SK-N-SH (cell line): ENCODE data around the gene RFFL. TPM values are rescaled to one million over a fixed set of nuclear protein-coding genes. Genes with fewer than 3 reads are reported as not detected.

ENCODE experiments used
- CTCF ChIA-PET: fragments of 300-600, 350-600 bp; formaldehyde crosslinking; extraction: SDS; loops from one replicate; lab custom pipeline; 2021; lab: Yijun Ruan, JAX
- POLR2A ChIA-PET: fragments of 350-600 bp; sonication (Branson Sonifier 250); formaldehyde crosslinking; extraction: SDS; loops from one replicate; lab custom pipeline; 2020; ENCODE audit warnings: antibody characterized with exemption, inconsistent platforms; lab: Yijun Ruan, JAX
- DNase-seq: peaks from one replicate; pipeline ENCODE4 v3.0.0; 2012
- H2AFZ ChIP-seq: fragments of 200-600 bp; sonication (generic); 2 replicates; pipeline ENCODE4 v1.8.1; 2016; ENCODE audit warnings: antibody characterized with exemption, mild to moderate bottlenecking, low read depth
- H3F3A ChIP-seq: fragments of 200-600 bp; sonication (generic); replicated peaks from 2 replicates; pipeline ENCODE3; 2016; ENCODE audit warnings: antibody characterized with exemption, mild to moderate bottlenecking; ENCODE audit not compliant: insufficient read depth
- H3K27ac ChIP-seq, 2 experiments: fragments of 200-500 bp in 1 of 2; fragments of 200-600 bp in 1 of 2; sonication (Bioruptor generic) in 1 of 2; sonication (generic), shearing (Covaris generic) in 1 of 2; 2 replicates each; pipeline versions ENCODE4 v1.5.1 to v1.6.1; 2014 to 2016; ENCODE audit warnings: low read depth in 2 of 2, inconsistent platforms in 1 of 2, low read length in 1 of 2, mild to moderate bottlenecking in 1 of 2, mixed read lengths in 1 of 2
- H3K27me3 ChIP-seq: fragments of 200-600 bp; sonication (generic), shearing (Covaris generic); 2 replicates; pipeline ENCODE4 v1.6.1; 2016; ENCODE audit warnings: mixed run types; ENCODE audit not compliant: insufficient read depth
- H3K36me3 ChIP-seq, 2 experiments: fragments of 200-500 bp in 1 of 2; fragments of 200-600 bp in 1 of 2; sonication (Bioruptor generic) in 1 of 2; sonication (generic) in 1 of 2; replicated peaks in 1 of 2; 2 replicates each; pipeline versions ENCODE3 to v1.5.1; 2014 to 2016; ENCODE audit warnings: low read length in 1 of 2, mild to moderate bottlenecking in 1 of 2; ENCODE audit not compliant: insufficient read depth in 2 of 2, control insufficient read depth in 1 of 2
- H3K4me1 ChIP-seq, 2 experiments: fragments of 200-500 bp in 1 of 2; fragments of 200-600 bp in 1 of 2; sonication (Bioruptor generic) in 1 of 2; sonication (generic), shearing (Covaris generic) in 1 of 2; 2 replicates each; pipeline versions ENCODE4 v1.5.1 to v1.6.1; 2014 to 2016; ENCODE audit warnings: low read depth in 1 of 2, low read length in 1 of 2, mixed run types in 1 of 2; ENCODE audit not compliant: insufficient read depth in 2 of 2, control insufficient read depth in 1 of 2
- H3K4me2 ChIP-seq: fragments of 200-600 bp; sonication (generic), shearing (Covaris generic); 2 replicates; pipeline ENCODE4 v1.6.1; 2017; ENCODE audit warnings: mixed run types
- H3K4me3 ChIP-seq, 2 experiments: fragments of 200-500 bp in 1 of 2; fragments of 200-600 bp in 1 of 2; sonication (Bioruptor generic) in 1 of 2; sonication (generic), shearing (Covaris generic) in 1 of 2; 2 replicates each; pipeline versions ENCODE4 v1.5.1 to v1.8.1; 2014 to 2016; ENCODE audit warnings: low read depth in 2 of 2, inconsistent platforms in 1 of 2, low read length in 1 of 2, mild to moderate bottlenecking in 1 of 2, mixed read lengths in 1 of 2, moderate library complexity in 1 of 2
- H3K79me2 ChIP-seq: fragments of 200-600 bp; sonication (generic); 2 replicates; pipeline ENCODE4 v1.8.1; 2017; ENCODE audit warnings: mild to moderate bottlenecking; ENCODE audit not compliant: insufficient read depth
- H3K9ac ChIP-seq: fragments of 200-600 bp; sonication (generic); 2 replicates; pipeline ENCODE4 v1.6.1; 2017; ENCODE audit warnings: mixed run types
- H3K9me2 ChIP-seq: fragments of 200-600 bp; sonication (generic); 2 replicates; pipeline ENCODE4 v1.6.1; 2017; ENCODE audit warnings: mixed run types
- H3K9me3 ChIP-seq: fragments of 200-600 bp; sonication (generic); 2 replicates; pipeline ENCODE4 v1.6.1; 2017; ENCODE audit warnings: mixed run types, mild to moderate bottlenecking, moderate library complexity
- H4K20me1 ChIP-seq: fragments of 200-600 bp; sonication (generic); 2 replicates; pipeline ENCODE4 v1.6.1; 2017; ENCODE audit warnings: mild to moderate bottlenecking, mixed run types; ENCODE audit not compliant: insufficient read depth
- CTCF ChIP-seq: fragments of 200-600 bp; sonication (generic); IDR thresholded peaks from 2 replicates; pipeline ENCODE4 v1.6.1; 2017; ENCODE audit warnings: antibody characterized with exemption, mild to moderate bottlenecking, moderate library complexity
- ELF1 ChIP-seq: IDR thresholded peaks from 2 replicates; pipeline ENCODE4 v1.4.0; 2012
- EP300 ChIP-seq, 2 experiments: IDR thresholded peaks; 2 replicates each; pipeline versions ENCODE4 v1.4.0 to v1.6.1; 2012; ENCODE audit warnings: borderline replicate concordance in 1 of 2, low read depth in 1 of 2, low read length in 1 of 2
- EZH2phosphoT487 ChIP-seq: fragments of 200-600 bp; sonication (generic); IDR thresholded peaks from 2 replicates; pipeline ENCODE4 v1.6.1; 2017; ENCODE audit warnings: low read depth, mixed run types, mild to moderate bottlenecking, antibody characterized with exemption, moderate library complexity, borderline replicate concordance
- FOXM1 ChIP-seq: IDR thresholded peaks from 2 replicates; pipeline ENCODE4 v1.4.0; 2012; ENCODE audit warnings: low read depth, mild to moderate bottlenecking
- GATA2 ChIP-seq: sonication (generic); formaldehyde crosslinking; IDR thresholded peaks from 2 replicates; pipeline ENCODE4 v1.5.0; 2020; ENCODE audit warnings: mild to moderate bottlenecking, missing genetic modification reagents
- IRF3 ChIP-seq: fragments of 150-350 bp; IDR thresholded peaks from 2 replicates; pipeline ENCODE4 v1.6.1; 2016; ENCODE audit warnings: mild to moderate bottlenecking, low read depth, low read length
- MEF2A ChIP-seq: IDR thresholded peaks from 2 replicates; pipeline ENCODE4 v1.4.0; 2012; ENCODE audit warnings: low read depth, borderline replicate concordance
- MXI1 ChIP-seq: IDR thresholded peaks from 2 replicates; pipeline ENCODE4 v1.6.1; 2012; ENCODE audit warnings: mild to moderate bottlenecking, low read depth, low read length, improper control_type of control experiment
- NFIC ChIP-seq: IDR thresholded peaks from 2 replicates; pipeline ENCODE4 v1.4.0; 2012; ENCODE audit warnings: borderline replicate concordance
- PBX3 ChIP-seq: IDR thresholded peaks from 2 replicates; pipeline ENCODE4; 2012
- POLR2AphosphoS5 ChIP-seq: IDR thresholded peaks from 2 replicates; pipeline ENCODE4 v1.6.1; 2012; ENCODE audit warnings: low read depth, low read length
- RAD21 ChIP-seq: IDR thresholded peaks from 2 replicates; pipeline ENCODE4 v1.6.1; 2012; ENCODE audit warnings: mild to moderate bottlenecking, low read length
- RFX5 ChIP-seq: IDR thresholded peaks from 2 replicates; pipeline ENCODE4 v1.6.1; 2012; ENCODE audit warnings: mild to moderate bottlenecking, improper control_type of control experiment, low read length
- SMC3 ChIP-seq: IDR thresholded peaks from 2 replicates; pipeline ENCODE4 v1.6.1; 2012; ENCODE audit warnings: low read depth, low read length, improper control_type of control experiment
- TAF1 ChIP-seq: IDR thresholded peaks from 2 replicates; pipeline ENCODE4 v1.6.1; 2012; ENCODE audit warnings: low read depth, mild to moderate bottlenecking, low read length, moderate library complexity, borderline replicate concordance
- TCF12 ChIP-seq: IDR thresholded peaks from 2 replicates; pipeline ENCODE4 v1.4.0; 2012
- TEAD4 ChIP-seq: IDR thresholded peaks from 2 replicates; pipeline ENCODE4 v1.4.0; 2012; ENCODE audit warnings: mild to moderate bottlenecking, borderline replicate concordance; ENCODE audit not compliant: insufficient read depth
- USF2 ChIP-seq: fragments of 150-350 bp; IDR thresholded peaks from 2 replicates; pipeline ENCODE4 v1.6.1; 2017; ENCODE audit warnings: antibody characterized with exemption, low read length, low read depth, borderline replicate concordance
- WGBS: methylation state at CpG from one replicate; pipeline ENCODE4 v1.1.6; 2017; ENCODE audit warnings: low lambda C conversion rate; 5-methylcytosine and 5-hydroxymethylcytosine counted together
- polyA plus RNA-seq, 3 experiments: library from polyadenylated mRNA; depleted of rRNA; stranded (reverse); fragments of >200 nt; gene quantifications; 2 replicates each; pipeline ENCODE4 v1.2.3, GENCODE V29; 2012
- TF ChIP-seq, protein P1 (sequence below): IDR thresholded peaks from 2 replicates; pipeline ENCODE4 v1.6.1; 2012; ENCODE audit warnings: mild to moderate bottlenecking, low read depth, low read length, moderate library complexity

Gene RFFL
- polyA plus RNA-seq, 1 of the 3 experiments (the other 2 are of a cell fraction) = 10.1 TPM

DNA sequence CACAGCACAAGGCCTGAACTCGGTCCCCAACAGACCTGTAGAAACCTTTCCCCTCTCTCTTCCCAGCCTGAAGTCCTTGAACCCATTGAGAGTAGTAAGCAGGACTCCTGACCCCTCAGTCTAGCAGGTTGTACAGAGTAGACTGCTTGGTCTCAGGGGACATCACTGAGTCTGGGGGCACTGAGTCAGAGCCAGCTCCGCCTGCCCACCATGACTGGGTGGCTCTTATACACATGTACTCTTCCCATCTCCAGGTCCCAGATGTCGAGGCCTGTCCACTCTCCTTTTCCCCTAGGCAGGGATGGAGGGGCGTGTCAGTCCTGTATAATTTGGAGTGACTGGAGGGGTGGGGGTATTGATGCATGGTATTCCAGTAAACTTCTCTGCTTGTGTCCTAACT is 59.7 kb downstream of the RFFL start:
- Histone ChIP-seq H3K9me2 (no peaks in the 10 kb centered on the region), H4K20me1 (no peaks in the 10 kb centered on the region), H2AFZ (no peak overlapping the region), H3K4me3 (no peak overlapping the region), H3K4me1 (peaks cover 2 to 8% of the 10 kb centered on the region in 2 experiments; a peak in 2 of 4 replicates), H3K4me2 (no peak overlapping the region), H3K9me3 (no peaks in the 10 kb centered on the region), H3K9ac (no peak overlapping the region), H3K27ac (no peak overlapping the region), H3K27me3 (no peaks in the 10 kb centered on the region), H3K79me2 (no peaks in the 10 kb centered on the region), H3K36me3 (peaks cover 26 to 37% of the 10 kb centered on the region in 2 experiments), H3F3A (peaks cover 15% of the 10 kb centered on the region)
- 98% methylated on average over 4 of the region's 4 CpGs for WGBS
- no peak for DNase-seq
- CTCF ChIA-PET = no interaction called here
- POLR2A ChIA-PET = no interaction called here
- TF ChIP-seq USF2 (no peak), IRF3 (no peak), PBX3 (no peak), CTCF (no peak), TEAD4 (no peak), TAF1 (no peak), RFX5 (no peak), RAD21 (no peak), EP300 (IDR thresholded peaks at IDR 0.05; ENCODE audit: borderline replicate concordance in 1 of 2, low read depth in 1 of 2, low read length in 1 of 2) (no peak), MXI1 (no peak), SMC3 (no peak), ELF1 (no peak), MEF2A (no peak), EZH2phosphoT487 (no peak), TCF12 (no peak), NFIC (no peak), GATA2 (CRISPR knock-in tag) (no peak), FOXM1 (no peak), POLR2AphosphoS5 (no peak)
- TF ChIP-seq, protein P1, sequence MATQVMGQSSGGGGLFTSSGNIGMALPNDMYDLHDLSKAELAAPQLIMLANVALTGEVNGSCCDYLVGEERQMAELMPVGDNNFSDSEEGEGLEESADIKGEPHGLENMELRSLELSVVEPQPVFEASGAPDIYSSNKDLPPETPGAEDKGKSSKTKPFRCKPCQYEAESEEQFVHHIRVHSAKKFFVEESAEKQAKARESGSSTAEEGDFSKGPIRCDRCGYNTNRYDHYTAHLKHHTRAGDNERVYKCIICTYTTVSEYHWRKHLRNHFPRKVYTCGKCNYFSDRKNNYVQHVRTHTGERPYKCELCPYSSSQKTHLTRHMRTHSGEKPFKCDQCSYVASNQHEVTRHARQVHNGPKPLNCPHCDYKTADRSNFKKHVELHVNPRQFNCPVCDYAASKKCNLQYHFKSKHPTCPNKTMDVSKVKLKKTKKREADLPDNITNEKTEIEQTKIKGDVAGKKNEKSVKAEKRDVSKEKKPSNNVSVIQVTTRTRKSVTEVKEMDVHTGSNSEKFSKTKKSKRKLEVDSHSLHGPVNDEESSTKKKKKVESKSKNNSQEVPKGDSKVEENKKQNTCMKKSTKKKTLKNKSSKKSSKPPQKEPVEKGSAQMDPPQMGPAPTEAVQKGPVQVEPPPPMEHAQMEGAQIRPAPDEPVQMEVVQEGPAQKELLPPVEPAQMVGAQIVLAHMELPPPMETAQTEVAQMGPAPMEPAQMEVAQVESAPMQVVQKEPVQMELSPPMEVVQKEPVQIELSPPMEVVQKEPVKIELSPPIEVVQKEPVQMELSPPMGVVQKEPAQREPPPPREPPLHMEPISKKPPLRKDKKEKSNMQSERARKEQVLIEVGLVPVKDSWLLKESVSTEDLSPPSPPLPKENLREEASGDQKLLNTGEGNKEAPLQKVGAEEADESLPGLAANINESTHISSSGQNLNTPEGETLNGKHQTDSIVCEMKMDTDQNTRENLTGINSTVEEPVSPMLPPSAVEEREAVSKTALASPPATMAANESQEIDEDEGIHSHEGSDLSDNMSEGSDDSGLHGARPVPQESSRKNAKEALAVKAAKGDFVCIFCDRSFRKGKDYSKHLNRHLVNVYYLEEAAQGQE = no peak
